Activated CD8-positive, alpha-beta memory T cell treated with anti-CD3 and anti-CD28 coated beads for 1 hour (primary cell): ENCODE results near the gene CHST8.
"Not testable (repeated sequence)": the region's sequence is repeated elsewhere in the genome, so short reads cannot be mapped to it uniquely, and the experiment has no call there.

Experiments
- DNase-seq, 2 donors: peaks; one replicate each; pipeline ENCODE4 v3.0.0-alpha.2; 2020; ENCODE audit warnings: low read depth in 1 of 2; ENCODE audit errors: extremely low read depth in 1 of 2

The CHST8 gene

DNA sequence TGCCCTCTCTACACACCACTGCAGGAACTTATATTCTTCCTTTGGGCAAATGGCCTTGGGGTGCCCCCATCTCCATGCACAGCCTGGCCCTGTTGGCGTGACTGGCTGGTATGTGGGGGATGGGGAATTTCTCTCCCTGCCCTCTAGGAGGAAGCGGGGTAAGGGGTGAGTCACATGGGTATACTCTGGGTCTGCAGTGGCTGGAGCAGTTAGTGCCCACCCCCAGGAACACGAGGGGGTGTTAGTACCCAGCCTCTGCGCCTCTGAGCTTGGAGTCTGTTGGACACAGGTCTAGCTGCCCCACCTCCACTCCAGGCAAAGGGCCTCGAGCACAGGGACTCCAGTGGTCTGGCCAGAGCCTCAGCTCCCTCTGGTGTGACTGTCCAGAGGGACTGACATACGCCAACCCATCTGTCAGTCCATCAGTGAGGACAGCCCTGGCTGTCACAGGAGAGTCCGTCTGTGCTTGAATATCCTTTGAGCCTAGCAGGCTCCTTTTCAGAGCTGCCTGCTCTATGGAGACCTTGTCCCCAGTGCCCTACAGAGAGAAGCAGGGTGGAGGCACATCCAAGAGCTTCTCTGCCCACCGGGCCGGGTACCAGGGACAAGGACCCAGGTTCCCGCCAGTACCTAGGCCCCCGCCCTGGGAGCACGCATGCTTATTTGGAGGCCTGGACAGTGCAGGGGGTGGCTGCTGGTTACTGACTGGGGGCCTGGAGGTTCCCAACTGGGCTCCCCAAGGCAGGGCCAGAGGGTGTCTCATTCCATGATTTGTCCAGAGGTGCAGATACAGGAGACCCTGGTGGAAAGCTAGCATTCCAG lies 66.6 kb downstream of the CHST8 start:
- no peak for DNase-seq

DNA sequence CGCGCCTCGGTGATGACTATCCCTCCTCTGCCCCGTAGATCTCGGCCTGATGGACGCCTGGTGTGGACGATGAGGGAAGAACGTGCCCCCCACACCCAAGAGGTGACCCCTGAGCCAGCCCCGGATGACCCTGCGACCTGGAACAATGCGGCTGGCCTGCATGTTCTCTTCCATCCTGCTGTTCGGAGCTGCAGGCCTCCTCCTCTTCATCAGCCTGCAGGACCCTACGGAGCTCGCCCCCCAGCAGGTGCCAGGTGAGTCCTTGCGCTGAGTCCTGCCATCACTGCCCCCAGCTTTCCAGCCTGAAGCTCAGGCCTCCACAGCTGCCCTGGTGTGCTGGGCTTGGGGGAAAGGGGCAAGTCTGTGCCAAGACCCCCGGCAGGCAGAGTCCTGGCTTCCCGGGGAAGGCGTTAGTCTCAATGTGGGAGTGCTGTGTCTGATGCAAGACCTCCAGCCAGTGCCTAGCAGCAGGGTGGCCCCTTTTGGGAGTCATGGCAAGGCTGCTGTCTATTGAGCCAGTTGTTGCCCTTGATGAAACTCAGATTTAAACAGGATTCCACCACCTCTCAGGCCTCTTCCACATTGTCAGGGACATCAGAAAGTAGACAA lies 67.5 kb downstream of the CHST8 start:
- no peak for DNase-seq

DNA sequence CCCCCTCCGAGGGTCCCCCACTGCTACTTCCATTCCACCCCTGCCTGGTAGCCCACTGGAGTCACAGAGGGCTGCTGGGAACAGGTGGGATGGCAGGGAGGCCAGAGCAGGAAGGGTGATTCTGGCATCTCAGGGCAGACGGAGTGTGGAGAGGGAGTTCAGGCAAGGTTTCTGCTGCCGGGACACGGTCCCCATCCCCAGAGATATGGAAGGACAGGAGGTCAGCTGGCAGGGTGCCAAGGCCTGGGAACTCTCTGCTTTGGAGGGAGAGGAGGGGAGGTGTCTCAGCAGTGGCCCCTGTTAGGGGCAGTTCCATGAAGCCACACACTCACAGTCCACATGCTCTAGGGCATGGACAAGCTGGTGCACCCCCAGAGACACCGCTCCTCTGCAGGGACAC lies 68.1 kb downstream of the CHST8 start:
- DNase-seq: no peak

DNA sequence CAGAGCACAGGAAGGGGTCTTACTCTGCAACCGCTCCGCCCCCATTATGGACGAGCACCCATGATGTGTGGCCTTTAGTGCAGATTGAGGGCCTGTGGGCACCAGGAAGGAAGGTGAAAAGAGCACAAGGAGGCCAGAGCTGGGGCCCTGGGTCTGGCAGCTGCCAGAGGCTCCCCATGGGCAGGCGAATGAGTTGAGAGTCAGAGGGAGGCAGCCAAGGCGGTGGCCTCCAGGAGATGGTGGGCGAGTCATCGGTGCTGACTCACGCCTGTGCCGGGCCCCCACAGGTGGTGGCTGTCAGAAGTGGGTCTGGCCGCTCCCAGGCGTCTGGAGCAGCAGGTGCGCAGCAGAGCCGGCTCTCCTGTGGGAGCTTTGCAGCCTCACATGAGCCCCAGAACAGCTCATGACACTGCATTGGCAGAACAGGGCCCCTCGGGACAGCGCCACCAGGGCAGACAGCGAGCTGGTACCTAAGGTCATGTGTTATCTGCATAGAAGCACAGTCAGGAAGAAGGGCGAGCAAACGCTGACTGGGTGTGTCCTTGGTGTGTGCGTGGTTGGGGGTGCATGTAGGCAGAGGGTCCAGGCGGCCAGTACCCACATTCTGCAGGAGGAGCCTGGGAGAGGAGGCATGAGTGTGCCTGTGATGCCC lies 68.8 kb downstream of the CHST8 start:
- no peak for DNase-seq

DNA sequence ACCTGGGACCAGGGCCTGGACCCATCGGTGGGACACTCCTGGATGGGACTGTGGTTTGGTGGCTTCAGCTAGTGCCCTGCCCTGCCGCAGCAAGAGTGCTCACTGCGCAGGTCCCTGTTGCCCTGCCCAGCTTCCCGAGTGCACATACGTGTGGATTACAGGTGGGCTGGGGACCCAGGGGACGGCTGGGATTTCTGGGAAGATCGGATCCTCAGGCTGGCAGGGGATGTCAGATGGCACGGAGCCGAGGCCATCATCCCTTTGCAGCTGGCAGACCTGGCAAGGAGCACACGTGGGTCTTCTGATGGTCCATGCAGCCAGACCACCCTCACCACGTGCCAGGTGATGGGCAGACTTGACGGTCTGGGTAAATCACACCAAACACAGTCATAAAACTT lies 69.3 kb downstream of the CHST8 start:
- no peak for DNase-seq

DNA sequence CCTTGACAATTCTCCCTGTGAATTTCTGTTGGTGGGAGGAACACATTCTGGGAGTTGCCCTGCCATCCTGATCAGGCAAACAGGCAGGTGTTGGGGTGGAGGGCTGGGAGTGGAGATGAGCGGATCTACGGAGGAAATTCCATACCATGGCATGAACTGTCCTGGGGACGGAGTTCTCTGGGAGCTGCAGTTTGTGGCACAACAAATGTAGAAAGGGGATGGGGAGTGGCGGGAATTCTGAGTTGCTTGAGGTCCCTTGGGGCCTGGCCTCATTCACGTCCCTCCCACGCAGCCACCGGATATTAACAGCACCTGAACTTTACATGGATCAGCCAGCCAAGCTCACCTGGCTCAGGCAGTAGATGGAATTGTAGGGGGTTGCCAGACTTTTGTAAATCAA lies 70.0 kb downstream of the CHST8 start:
- DNase-seq: no peak

DNA sequence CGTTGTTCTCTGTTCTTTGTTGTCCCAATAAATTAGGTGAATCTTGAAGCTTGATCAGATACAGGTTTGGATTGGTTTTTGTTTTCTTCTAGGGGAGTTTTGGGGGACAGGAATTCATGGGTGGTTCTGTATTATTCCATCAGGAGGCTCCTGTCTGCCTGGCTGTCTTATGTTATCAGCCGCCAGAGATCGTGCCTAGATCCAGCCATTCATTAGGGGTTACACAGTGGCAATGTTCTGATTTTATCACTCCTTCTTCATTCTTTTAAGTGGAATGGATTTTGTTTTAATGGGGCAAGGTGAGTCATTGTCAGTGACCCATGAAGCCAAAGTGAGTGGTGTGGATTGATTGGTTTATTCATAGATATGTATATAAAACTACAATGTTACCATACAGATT lies 71.9 kb downstream of the CHST8 start:
- DNase-seq: no peak

DNA sequence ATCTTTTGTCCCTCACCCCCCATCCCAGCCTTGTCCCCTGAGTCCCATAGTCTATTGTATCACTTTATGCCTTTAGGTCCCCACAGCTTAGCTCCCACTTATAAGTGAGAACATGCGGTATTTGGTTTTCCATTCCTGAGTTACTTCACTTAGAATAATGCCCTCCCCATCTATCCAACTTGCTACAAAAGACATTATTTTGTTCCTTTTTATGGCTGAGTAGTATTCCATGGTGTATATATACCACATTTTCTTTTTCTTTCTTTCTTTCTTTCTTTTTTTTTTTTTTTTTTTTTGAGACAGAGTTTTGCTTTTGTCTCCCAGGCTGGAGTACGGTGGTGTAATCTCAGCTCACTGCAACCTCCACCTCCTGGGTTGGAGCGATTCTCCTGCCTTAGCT lies 73.8 kb downstream of the CHST8 start:
- DNase-seq: not testable (repeated sequence)

DNA sequence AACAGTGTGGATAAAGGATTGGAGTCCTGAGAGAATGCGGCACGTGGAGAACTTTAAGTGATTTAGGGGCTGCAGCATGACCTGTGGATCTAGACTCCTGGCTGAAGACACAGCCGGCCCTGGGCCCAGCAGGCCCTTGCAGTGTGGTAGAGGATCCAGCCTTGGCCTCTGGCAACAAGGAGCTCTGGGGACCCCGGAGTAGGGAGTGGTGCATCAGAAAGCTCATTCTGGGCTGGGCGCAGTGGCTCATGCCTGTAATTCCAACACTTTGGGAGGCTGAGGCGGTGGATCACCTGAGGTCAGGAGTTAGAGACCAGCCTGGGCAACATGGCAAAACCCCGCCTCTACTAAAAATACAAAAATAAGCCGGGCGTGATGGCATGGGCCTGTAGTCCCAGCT lies 76.0 kb downstream of the CHST8 start:
- no peak for DNase-seq

DNA sequence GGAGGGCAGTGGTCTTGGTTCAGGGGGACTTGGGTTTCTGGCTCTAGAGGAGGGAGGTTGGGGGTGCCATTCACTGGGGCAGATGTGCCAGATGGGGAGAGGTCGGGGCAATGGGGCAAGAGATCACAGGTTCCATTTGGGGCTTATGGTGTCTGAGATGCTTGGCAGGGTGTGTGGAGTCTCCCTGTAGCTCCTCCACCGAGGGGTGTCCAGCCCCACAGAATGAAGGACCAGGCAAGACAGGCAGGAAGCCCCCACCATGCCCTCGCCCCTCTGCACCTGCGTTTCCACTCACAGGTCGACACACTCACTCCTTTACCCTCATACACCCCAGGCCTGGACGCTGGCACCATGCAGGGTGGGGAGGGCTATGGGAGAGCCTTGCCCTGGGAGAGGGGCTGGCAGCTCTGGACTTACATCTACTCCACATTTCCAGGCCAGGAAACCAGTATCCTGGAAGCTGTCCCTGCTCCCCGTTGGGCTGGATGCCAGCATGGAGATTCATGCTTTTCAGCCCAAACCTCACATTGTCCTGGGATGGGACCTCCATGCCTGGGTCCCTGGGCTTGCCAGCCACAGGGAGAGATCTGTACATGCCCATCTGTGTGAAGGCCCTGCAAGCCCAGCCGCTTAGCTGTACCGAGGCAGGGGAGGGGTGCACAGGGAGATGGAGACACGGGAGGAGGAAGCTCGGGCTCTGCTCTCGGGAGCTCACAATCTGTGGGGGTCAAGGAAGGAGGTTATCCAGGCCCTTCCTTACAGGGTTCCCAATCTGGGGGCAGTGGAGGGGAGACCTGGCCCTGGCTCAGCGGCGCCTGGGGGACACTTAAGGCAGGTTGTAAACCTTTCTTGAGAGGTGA lies 77.1 kb downstream of the CHST8 start:
- DNase-seq: no peak

DNA sequence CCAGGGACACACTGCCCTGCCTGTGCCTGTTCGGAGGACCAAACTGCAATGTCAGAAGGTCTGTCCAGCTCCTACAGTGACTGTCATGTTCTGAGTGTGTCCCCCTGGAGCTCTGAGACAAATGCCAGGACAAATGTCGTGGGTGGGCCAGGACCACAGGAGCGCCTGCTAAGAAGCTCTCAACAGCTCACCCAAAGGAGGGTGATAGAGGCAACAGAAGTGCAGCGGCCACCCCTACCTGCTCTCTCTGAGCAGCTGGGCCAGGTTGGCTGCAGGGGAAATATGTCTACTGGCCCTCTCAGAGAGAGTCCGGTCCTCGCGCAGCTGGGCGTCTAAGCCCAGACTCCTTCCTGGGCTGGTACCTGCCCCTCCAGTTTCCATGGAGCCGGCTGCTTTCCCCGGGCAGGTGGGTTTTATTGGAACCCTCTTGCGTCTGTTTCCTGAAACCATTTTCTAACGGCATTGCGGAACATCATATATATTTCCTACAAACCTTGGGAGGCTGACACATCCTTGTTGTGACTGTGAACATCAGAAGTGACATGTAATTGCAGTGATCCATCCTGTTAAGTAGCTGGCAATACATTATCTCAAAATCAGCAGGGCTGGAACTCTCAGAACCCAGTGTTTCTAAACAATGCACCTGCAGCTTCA lies 78.1 kb downstream of the CHST8 start:
- no peak for DNase-seq

DNA sequence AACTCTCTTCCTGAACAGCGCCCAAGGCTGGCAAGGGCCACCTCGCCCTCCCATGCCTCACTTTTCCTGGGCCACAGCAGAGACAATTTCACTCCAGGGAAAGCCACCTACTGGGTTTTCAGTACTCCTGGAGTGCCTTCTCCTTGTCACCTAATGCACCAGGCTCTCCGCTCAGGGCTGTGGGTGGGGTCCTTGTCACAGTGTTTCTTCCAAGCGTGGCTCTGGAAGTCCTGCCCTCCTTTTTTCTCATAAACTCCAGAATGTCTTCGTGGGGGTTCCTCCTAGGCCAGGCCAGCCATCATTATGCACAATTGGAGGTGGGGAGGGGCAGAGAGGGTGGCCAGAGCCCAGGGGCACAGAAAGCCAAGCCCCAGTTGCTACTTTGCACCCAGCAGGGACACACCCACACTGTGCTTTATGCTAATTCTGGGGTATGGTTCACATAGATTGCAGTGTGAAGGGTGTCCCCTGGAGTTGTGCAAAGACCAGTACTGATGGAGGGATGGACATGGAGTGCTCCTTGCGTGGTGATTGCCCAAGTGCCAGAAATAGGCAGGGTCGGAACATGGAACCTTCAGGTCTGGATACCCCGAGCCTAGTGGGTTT lies 78.8 kb downstream of the CHST8 start:
- DNase-seq: no peak

DNA sequence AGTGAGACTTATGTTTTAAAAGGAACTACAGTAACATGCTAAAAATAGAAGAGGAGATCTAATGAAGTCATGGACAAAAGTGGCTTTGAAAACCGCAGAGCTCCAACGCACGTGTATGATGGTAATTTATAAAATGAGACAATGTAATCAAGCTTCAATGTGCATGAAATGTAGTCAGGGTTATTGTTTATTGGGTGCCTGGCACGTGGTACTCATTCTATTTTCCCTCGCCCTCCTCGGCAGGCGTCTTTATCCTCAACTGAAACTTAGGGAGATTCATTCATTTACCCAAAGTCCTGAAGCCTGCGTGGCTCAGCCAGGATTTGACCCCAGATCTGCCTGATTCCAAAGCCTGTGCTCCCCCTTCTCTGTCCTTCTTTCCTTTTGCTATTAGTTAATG lies 79.8 kb downstream of the CHST8 start:
- DNase-seq: no peak

DNA sequence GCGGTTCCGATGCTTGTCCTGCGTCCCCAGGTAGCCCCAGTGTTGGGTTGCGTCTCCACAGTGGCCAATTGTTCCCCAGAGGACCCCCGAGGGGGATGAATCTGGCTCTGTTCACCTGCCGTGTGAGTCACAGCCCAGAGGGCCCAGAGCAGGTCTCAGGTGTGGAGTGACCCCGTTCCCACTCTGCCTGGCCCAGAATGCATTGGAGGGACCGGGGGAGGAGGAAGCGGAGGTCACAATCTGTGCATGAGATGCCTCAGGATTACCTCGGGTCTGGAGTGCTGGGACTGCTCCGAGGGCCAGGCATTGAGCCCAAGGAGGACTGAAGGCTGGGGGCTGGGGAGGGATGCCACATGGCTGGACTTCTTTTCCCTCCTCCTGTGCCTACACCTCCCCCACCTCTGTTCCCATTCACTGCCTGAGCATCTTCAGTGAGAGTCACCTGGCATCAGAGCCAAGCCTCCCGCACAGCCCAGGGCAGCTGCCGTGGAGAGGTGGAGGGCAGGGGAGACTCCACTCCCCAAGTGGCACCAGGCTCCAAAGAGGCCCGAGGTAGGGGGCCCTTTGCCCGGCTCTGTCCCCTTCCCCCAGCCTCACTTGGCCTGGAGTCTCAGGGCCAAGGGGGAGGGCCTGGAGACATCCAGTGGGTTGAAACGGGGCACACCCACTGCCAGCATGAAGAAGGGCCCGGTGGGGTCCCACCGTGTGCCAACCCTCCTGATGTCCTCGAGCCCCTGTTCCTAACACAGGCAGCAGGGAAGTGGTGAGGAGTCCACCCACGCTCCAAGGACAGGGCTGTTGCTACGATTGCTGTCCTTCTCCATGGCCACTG lies 81.1 kb downstream of the CHST8 start:
- DNase-seq: no peak

DNA sequence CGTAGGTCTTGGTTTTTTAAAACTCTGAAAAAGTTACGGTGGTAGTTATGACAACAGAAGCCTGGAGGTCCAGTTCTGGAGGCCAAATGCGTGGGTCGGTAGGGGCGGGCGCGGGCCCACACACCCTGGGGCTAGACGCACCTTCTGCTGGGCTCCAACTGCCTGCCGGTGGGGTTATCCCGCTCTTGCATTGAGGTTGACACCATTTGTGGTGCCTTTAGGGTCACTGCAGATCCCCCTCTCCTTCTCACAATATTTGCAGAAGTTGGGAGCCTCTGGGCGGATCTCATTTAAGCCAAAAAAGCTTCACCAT lies 81.6 kb downstream of the CHST8 start:
- DNase-seq: no peak

DNA sequence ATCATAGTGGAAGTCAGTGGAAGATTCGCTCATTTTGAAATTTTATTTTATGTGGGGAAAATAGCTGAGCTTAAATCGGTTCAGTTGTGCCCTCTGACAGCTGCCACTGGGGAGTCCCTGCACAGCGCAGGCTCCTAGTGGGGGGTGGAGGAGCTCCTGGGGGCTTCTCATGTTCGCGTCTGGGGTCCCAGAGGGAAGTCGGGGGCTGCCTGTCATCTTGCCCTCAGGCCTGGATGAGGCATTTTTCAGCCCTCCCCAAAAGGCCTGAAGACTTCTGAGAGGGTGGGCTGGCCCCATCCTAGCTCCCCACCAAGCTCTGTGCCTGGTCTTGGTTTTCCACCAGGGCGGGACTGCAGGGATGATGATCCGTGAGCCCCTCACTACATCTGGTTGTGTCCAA lies 82.1 kb downstream of the CHST8 start:
- DNase-seq: no peak

DNA sequence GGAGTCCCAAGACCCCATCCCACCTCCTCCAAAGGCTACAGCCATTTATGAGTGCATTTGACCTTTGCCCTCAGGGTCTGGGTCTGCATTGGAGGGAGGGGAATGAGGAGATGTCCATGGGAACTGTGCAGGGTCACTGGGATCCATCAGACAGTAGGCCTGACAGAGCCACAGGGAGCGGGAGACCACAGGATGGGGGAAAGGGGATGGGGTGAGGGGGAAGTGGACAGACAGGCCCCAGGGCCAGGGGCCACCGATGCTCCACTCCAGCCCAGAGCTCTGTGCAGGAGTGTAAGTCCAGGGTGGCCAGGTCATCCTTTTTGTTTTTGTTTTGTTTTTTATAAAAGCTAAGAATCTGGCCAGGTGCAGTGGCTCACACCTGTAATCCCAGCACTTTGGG lies 82.5 kb downstream of the CHST8 start:
- DNase-seq: no peak

DNA sequence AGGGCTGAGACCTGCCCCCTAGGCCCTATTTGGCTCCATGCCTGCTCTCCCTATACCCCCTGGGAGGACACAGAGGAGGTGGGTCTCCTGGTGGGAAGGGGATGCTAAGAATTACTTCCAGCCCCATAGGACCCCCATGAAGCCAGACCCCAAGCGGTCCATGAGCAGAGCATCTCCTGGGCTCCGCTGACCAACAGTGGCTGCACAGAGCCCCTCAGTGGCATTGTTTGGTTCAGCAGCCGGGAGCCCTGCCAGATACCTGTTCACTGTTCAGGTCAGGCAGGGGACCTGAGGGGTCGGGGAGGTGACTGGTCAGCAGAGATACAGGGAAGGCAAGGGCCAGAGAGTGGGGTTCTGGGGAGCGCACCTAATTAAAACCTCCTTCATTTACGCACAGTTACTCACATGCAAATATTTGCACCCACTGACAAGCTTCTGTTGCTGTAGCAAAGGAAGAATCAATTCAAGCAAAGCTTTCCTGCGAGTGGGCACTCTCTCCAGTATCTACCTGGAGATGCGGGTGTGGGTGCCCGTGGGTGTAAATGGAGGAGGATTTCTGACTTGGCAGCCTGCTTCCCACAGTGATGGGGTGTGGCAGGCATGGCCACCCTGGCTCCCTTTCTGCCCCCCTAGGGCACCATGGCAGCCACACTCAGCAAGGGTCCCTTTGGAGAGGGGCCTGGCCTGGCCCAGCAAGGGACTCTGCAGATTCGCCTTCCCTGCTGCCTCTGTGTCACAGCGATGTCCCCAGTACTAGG lies 83.5 kb downstream of the CHST8 start:
- no peak for DNase-seq

DNA sequence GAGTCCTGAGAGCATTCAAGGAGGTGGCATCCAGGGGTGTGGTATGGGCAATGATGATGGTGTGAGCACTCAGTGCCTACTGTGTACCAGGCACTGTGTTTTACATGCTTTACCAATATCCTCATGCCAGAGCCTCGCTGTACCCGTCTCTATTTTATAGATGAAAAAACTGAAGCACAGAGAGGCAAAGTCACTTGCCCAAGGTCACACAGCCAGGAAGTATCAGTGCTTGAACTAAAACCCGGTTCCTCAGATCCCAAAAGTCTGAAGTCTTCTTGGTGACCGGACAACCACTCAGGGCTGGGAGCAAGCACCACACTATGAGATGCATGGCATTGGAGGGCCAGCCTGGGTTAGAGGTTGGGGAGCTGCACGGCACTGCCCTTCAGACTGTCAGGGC lies 84.1 kb downstream of the CHST8 start:
- DNase-seq: no peak
